ENCODE data around the gene GFER. TPM values are rescaled to one million over a fixed set of nuclear protein-coding genes. Genes with fewer than 3 reads are reported as not detected.

Gene GFER
- total and polyA plus RNA-seq, 2 experiments from 2014 or later = 16.4 to 31.0 TPM

GRCh38 chr16:1968146-1968953 lies 15.6 kb upstream of the GFER start:
- Histone ChIP-seq H3K27me3 (replicated peaks; ENCODE audit: insufficient read depth) (no peaks in the 10 kb centered on the region), H3K9me2 (ENCODE audit: insufficient read depth) (no peaks in the 10 kb centered on the region), H3K9ac (no peak overlapping the region), H3K4me1 (ENCODE audit: insufficient read depth) (peaks cover 12% of the 10 kb centered on the region), H3F3A (ENCODE audit: insufficient read depth) (peaks cover 8% of the 10 kb centered on the region), H3K4me3 (no peak overlapping the region), H3K27ac (no peak overlapping the region), H3K9me3 (ENCODE audit: low read depth) (no peaks in the 10 kb centered on the region), H4K20me1 (ENCODE audit: insufficient read depth) (no peaks in the 10 kb centered on the region), H2AFZ (no peak overlapping the region), H3K79me2 (ENCODE audit: insufficient read depth) (peaks cover 56% of the 10 kb centered on the region), H3K4me2 (ENCODE audit: unreplicated experiment) (no peak overlapping the region), H3K36me3 (ENCODE audit: low read depth) (peaks cover 7% of the 10 kb centered on the region; the same call in 1 of the 2 replicates)
- WGBS, 2 experiments (ENCODE audit: low coverage in 1 of 2, low lambda C conversion rate in 2 of 2, missing lambda C conversion rate in 2 of 2) = 91 to 92% methylated on average over 37 to 40 of the region's 41 CpGs
- DNase-seq = no peak
- in situ Hi-C loops (cut with MboI) = no loop called here
- TF ChIP-seq EZH2phosphoT487 (IDR thresholded peaks at IDR 0.05; ENCODE audit: insufficient read depth, low read depth) (no peak), EZH2 (IDR thresholded peaks at IDR 0.05; ENCODE audit: insufficient read depth, poor library complexity, severe bottlenecking) (no peak)

- DNase-seq = peak; percentile 97
- no peak for TF ChIP-seq EZH2 (IDR thresholded peaks at IDR 0.05; ENCODE audit: insufficient read depth, poor library complexity, severe bottlenecking)
- TF ChIP-seq EZH2phosphoT487 (IDR thresholded peaks at IDR 0.05; ENCODE audit: insufficient read depth, low read depth) = no peak
- Histone ChIP-seq H3K9ac (peak within 1 kb of the TSS; percentile 92), H3K4me1 (ENCODE audit: insufficient read depth) (0 out of 2 replicates have a peak, but pooled peaks cover 6% of the 10 kb centered on the region), H3F3A (ENCODE audit: insufficient read depth) (no peaks in the 10 kb centered on the region), H3K4me2 (ENCODE audit: unreplicated experiment) (peak within 1 kb of the TSS; percentile 89), H3K36me3 (ENCODE audit: low read depth) (no peaks in the 10 kb centered on the region; the same call in 1 of the 2 replicates), H3K27ac (peak within 1 kb of the TSS; percentile 88), H3K9me2 (ENCODE audit: insufficient read depth) (no peaks in the 10 kb centered on the region), H2AFZ (peak within 1 kb of the TSS; percentile 81), H4K20me1 (ENCODE audit: insufficient read depth) (no peaks in the 10 kb centered on the region), H3K27me3 (replicated peaks; ENCODE audit: insufficient read depth) (no peaks in the 10 kb centered on the region), H3K4me3 (peak within 1 kb of the TSS; percentile 89), H3K79me2 (ENCODE audit: insufficient read depth) (peaks cover 33% of the 10 kb centered on the region), H3K9me3 (ENCODE audit: low read depth) (no peaks in the 10 kb centered on the region)
- 1 to 2% methylated on average over 64 to 77 of the region's 78 CpGs for WGBS, 2 experiments (ENCODE audit: low coverage in 1 of 2, low lambda C conversion rate in 2 of 2, missing lambda C conversion rate in 2 of 2)
- in situ Hi-C loops (cut with MboI) = no loop called here
These were observed 12.1 kb upstream of the GFER start, which contains the start of gene TBL3 for GRCh38 chr16:1971796-1972489. Gene TBL3, plus strand, starts transcription at chr16:1972053. Its CDS starts 112 bp downstream, at chr16:1972165.

GRCh38 chr16:1972490-1972877 lies 11.5 kb upstream of the GFER start:
- H3K4me1 ChIP-seq (ENCODE audit: insufficient read depth) = 0 out of 2 replicates have a peak, but pooled peaks cover 6% of the 10 kb centered on the region
- H2AFZ ChIP-seq = peak overlapping the region; percentile 81
- DNase-seq = peak; percentile 78
- no peaks in the 10 kb centered on the region for H3F3A ChIP-seq (ENCODE audit: insufficient read depth)
- peak overlapping the region; percentile 88 for H3K27ac ChIP-seq
- no peaks in the 10 kb centered on the region for H3K27me3 ChIP-seq (replicated peaks; ENCODE audit: insufficient read depth)
- peak overlapping the region; percentile 89 for H3K4me3 ChIP-seq
- WGBS, 2 experiments (ENCODE audit: low coverage in 1 of 2, low lambda C conversion rate in 2 of 2, missing lambda C conversion rate in 2 of 2) = 1 to 2% methylated on average over 21 to 22 of the region's 22 CpGs
- peaks cover 30% of the 10 kb centered on the region for H3K79me2 ChIP-seq (ENCODE audit: insufficient read depth)
- no peaks in the 10 kb centered on the region for H4K20me1 ChIP-seq (ENCODE audit: insufficient read depth)
- no peak for TF ChIP-seq EZH2phosphoT487 (IDR thresholded peaks at IDR 0.05; ENCODE audit: insufficient read depth, low read depth)
- TF ChIP-seq EZH2 (IDR thresholded peaks at IDR 0.05; ENCODE audit: insufficient read depth, poor library complexity, severe bottlenecking) = no peak
- in situ Hi-C loops (cut with MboI) = no loop called here
- H3K36me3 ChIP-seq (ENCODE audit: low read depth) = no peaks in the 10 kb centered on the region; the same call in 1 of the 2 replicates
- H3K4me2 ChIP-seq (ENCODE audit: unreplicated experiment) = peak overlapping the region; percentile 64
- H3K9me3 ChIP-seq (ENCODE audit: low read depth) = no peaks in the 10 kb centered on the region
- H3K9me2 ChIP-seq (ENCODE audit: insufficient read depth) = no peaks in the 10 kb centered on the region
- peak overlapping the region; percentile 92 for H3K9ac ChIP-seq

- WGBS, 2 experiments (ENCODE audit: low coverage in 1 of 2, low lambda C conversion rate in 2 of 2, missing lambda C conversion rate in 2 of 2) = 85 to 92% methylated on average over 14 to 16 of the region's 16 CpGs
These were observed 10.4 kb upstream of the GFER start for GRCh38 chr16:1973461-1974156.

More at GRCh38 chr16:1973461-1974156, 10.4 kb upstream of the GFER start:
- Histone ChIP-seq H3K4me3 (peak overlapping the region; percentile 89; the same call in 1 of the 2 replicates), H3K27ac (no peak overlapping the region), H3K4me1 (ENCODE audit: insufficient read depth) (0 out of 2 replicates have a peak, but pooled peaks cover 6% of the 10 kb centered on the region), H2AFZ (no peak overlapping the region), H3K79me2 (ENCODE audit: insufficient read depth) (peaks cover 30% of the 10 kb centered on the region), H3K9ac (peak overlapping the region; percentile 92; the same call in 1 of the 2 replicates), H3F3A (ENCODE audit: insufficient read depth) (no peaks in the 10 kb centered on the region), H3K27me3 (replicated peaks; ENCODE audit: insufficient read depth) (no peaks in the 10 kb centered on the region), H3K36me3 (ENCODE audit: low read depth) (no peaks in the 10 kb centered on the region; the same call in 1 of the 2 replicates), H4K20me1 (ENCODE audit: insufficient read depth) (no peaks in the 10 kb centered on the region), H3K9me3 (ENCODE audit: low read depth) (no peaks in the 10 kb centered on the region), H3K4me2 (ENCODE audit: unreplicated experiment) (peak overlapping the region; percentile 64), H3K9me2 (ENCODE audit: insufficient read depth) (no peaks in the 10 kb centered on the region)
- in situ Hi-C loops (cut with MboI) = no loop called here
- DNase-seq = no peak
- TF ChIP-seq EZH2phosphoT487 (IDR thresholded peaks at IDR 0.05; ENCODE audit: insufficient read depth, low read depth) = no peak
- TF ChIP-seq EZH2 (IDR thresholded peaks at IDR 0.05; ENCODE audit: insufficient read depth, poor library complexity, severe bottlenecking) = no peak
